Cortex of kidney (tissue), 1 donor: ENCODE data around the gene WASF3.
"Not testable (repeated sequence)": the region's sequence is repeated elsewhere in the genome, so short reads cannot be mapped to it uniquely, and the experiment has no call there.

Experiments used
- DNase-seq: peaks from one replicate; lab custom pipeline; 2025; lab: John Stamatoyannopoulos, UW

The WASF3 gene

GRCh38 chr13:26718872-26719271 lies 161.4 kb downstream of the WASF3 start:
- DNase-seq = no peak

GRCh38 chr13:26719356-26719945 lies 162.0 kb downstream of the WASF3 start:
- DNase-seq = no peak

GRCh38 chr13:26721251-26722121 lies 164.0 kb downstream of the WASF3 start:
- no peak for DNase-seq

GRCh38 chr13:26722321-26722720 lies 164.8 kb downstream of the WASF3 start:
- no peak for DNase-seq

- DNase-seq = not testable (repeated sequence)
Measured at GRCh38 chr13:26723620-26724019, 166.1 kb downstream of the WASF3 start.

GRCh38 chr13:26726684-26727083 lies 169.2 kb downstream of the WASF3 start:
- no peak for DNase-seq

GRCh38 chr13:26727122-26727521 lies 169.6 kb downstream of the WASF3 start:
- DNase-seq = no peak

GRCh38 chr13:26727633-26728032 lies 170.2 kb downstream of the WASF3 start:
- no peak for DNase-seq

GRCh38 chr13:26735677-26736076 lies 178.2 kb downstream of the WASF3 start:
- no peak for DNase-seq
